ENCODE results near the gene FAM20A.

GRCh38 chr17:68614718-68615117 lies 13.6 kb upstream of the FAM20A start:
- TF ChIP-seq CTCF (IDR thresholded peaks at IDR 0.05): no peak
- TF ChIP-seq POLR2A (IDR thresholded peaks at IDR 0.05): no peak
